ENCODE data around the gene NAGA. TPM values are rescaled to one million over a fixed set of nuclear protein-coding genes. Genes with fewer than 3 reads are reported as not detected.

Gene NAGA
- total RNA-seq, 4 donors from 2014 or later = 13.1 to 26.2 (median 17.3) TPM

DNA sequence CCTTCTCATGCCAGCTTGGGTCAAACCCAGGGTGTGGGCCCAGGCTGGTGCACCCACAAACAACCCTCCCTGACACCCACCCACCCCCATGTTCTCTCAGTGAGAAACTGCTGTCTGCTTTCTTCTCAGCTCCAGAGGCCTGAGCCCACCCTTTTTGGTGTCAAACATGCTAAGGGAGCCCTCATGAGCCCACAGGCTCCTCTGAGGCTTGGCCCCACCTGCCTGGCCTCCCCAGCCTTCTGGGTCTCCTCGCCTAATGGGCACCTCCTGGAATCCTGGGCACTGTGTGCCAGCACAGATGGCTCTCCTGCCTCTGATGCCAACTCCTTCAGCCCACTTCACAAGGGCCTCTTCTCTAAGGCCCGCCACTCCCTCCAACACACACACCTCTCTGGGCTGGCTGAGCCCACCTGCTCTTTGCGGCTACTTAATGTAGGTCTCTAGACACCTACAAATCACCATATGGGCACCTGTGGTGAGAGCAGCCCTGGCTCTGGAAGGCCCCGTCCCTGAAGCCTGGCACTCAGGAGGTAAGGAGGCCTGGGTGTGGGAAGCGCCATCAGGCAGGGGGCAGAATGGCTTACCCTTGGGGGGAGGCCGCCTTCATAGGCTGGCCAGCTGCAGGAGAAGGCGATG is 4.4 kb downstream of the NAGA start:
- intact Hi-C loops (cut with DNase I; ENCODE audit: low total_unique reads) = no loop called here

DNA sequence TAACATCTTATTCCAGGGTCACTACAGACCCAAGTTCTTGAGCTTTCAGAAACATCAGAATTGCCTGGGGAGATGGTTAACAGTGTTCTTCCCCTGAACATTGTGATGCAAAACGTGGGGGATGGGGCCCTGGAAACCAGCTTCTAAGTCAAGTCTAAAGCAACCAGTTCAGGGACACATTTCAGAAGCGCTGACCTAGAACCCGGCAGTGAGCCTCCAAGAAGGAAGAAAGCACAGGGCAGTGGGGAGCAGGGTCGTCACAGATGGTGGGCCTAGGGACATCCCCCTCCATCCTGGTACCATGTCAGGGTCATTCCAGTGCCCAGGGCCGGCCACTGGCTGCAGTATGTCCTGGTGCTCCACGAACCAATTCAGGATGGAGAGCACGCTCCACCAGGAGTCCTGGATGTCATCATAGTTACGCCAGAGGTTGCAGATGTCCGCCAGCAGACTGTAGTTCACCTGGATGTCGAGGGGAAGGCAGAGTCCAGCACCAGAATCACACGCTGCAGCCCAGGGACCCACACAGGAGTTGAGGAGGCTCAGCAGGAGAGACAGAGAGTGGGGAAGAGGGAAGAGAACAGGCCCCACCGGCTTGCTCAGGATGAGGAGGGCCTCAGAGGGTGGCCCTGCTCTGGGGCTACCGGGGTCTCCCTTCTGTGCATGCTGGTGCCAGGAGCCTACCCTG is 5.0 kb downstream of the NAGA start:
- TF ChIP-seq CTCF (IDR thresholded peaks at IDR 0.05) (no peak), POLR2A (IDR thresholded peaks at IDR 0.05) (no peak)
- intact Hi-C loops (cut with DNase I; ENCODE audit: low total_unique reads) = no loop called here

More for the DNA sequence above, 4.4 kb downstream of the NAGA start:
- H3K4me3 ChIP-seq (ENCODE audit: low read depth, poor library complexity, severe bottlenecking) = no peak overlapping the region
- no peak for TF ChIP-seq CTCF (IDR thresholded peaks at IDR 0.05)
- TF ChIP-seq POLR2A (IDR thresholded peaks at IDR 0.05) = no peak
- DNase-seq (ENCODE audit: low spot score in 2 of 2) = peak; percentile 5 to 73
- 96 to 100% methylated on average over 6 to 7 of the region's 7 CpGs for WGBS, 2 donors

GRCh38 chr22:42064629-42065028 is 6.0 kb downstream of the NAGA start:
- intact Hi-C loops (cut with DNase I; ENCODE audit: low total_unique reads) = no loop called here
- no peak for TF ChIP-seq CTCF (IDR thresholded peaks at IDR 0.05)
- TF ChIP-seq POLR2A (IDR thresholded peaks at IDR 0.05) = no peak
- H3K4me3 ChIP-seq (ENCODE audit: low read depth, poor library complexity, severe bottlenecking) = no peak overlapping the region
- DNase-seq (ENCODE audit: low spot score in 2 of 2) = peak; percentile 8 to 49
- WGBS, 2 donors = 90 to 100% methylated on average over 1 of the region's 1 CpG

More for the DNA sequence above, 5.0 kb downstream of the NAGA start:
- peak; percentile 7 to 74 for DNase-seq (ENCODE audit: low spot score in 2 of 2)
- H3K4me3 ChIP-seq (ENCODE audit: low read depth, poor library complexity, severe bottlenecking) = no peak overlapping the region
- 86 to 89% methylated on average over 13 of the region's 13 CpGs for WGBS, 2 donors

- intact Hi-C loops (cut with DNase I; ENCODE audit: low total_unique reads) = no loop called here
- 87 to 95% methylated on average over 10 of the region's 10 CpGs for WGBS, 2 donors
- peak in 1 of 2 donors; percentile 63 for DNase-seq (ENCODE audit: low spot score in 2 of 2)
Measured at GRCh38 chr22:42062506-42063170, 8.0 kb downstream of the NAGA start.

DNA sequence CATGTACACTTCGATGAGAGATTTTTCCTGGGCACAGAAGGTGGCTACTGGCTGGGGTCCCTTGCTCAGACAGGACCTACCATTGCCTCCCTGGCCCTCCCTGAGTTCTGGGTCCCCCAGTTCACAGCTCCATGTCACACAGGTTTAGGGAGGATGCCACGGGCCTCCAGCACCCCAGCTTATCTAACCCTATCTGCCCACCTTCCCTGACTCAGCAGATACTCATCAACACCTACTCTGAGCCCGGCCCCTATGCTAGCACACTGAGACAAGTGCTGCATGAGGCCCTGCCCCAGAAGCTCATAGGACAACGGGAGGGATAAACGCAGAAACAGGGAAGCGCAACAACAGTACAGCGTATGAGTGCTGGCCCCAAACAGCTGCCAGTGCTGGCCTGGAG is 9.6 kb downstream of the NAGA start:
- intact Hi-C loops (cut with DNase I; ENCODE audit: low total_unique reads) = no loop called here
- no peak for TF ChIP-seq POLR2A (IDR thresholded peaks at IDR 0.05)
- no peak for TF ChIP-seq CTCF (IDR thresholded peaks at IDR 0.05)
- no peak overlapping the region for H3K4me3 ChIP-seq (ENCODE audit: low read depth, poor library complexity, severe bottlenecking)
- peak in 1 of 2 donors; percentile 62 for DNase-seq (ENCODE audit: low spot score in 2 of 2)
- 95 to 96% methylated on average over 7 of the region's 7 CpGs for WGBS, 2 donors

More at GRCh38 chr22:42062506-42063170, 8.0 kb downstream of the NAGA start:
- no peak for TF ChIP-seq CTCF (IDR thresholded peaks at IDR 0.05)
- no peak for TF ChIP-seq POLR2A (IDR thresholded peaks at IDR 0.05)
- no peak overlapping the region for H3K4me3 ChIP-seq (ENCODE audit: low read depth, poor library complexity, severe bottlenecking)
